ENCODE data around the gene CHPF. TPM values are rescaled to one million over a fixed set of nuclear protein-coding genes. Genes with fewer than 3 reads are reported as not detected.

CHPF gene
- total RNA-seq, 1 experiment from 2014 or later, result 228 TPM

DNA sequence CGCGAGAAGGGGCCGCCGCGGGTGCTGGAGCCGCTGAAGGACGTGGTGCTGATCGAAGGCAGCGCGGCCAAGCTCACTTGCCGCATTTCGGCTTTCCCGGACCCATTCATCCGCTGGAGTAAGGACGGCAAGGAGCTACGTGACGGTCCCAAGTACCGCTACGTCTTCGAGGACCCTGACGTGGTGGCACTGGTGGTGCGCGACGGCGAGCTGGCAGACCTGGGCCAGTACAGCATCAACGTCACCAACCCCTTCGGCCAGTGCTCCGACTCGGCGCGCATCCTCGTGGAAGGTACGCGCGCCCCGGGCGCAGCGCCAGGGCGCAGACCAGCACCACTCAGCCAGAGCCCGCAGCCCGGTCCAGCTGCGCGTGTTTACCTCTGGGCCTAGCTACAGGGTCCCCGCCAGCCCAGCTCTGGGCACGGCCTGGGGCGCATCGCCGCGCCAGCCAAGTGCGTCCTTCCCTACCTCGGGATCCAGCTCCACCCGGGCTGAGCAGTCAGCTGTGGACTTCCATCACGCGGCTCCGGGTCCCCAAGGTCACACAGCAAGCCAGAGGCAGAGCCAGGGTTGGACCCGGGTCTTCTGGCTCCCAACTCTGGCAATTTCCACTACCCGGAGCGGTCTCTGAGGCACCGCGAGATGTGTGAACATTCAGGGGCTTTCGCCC lies 46.6 kb downstream of the CHPF start:
- ATAC-seq, result no peak
- Histone ChIP-seq H3K36me3 (ENCODE audit: control insufficient read depth in 1 of 2, insufficient read depth in 2 of 2, low read length in 2 of 2) (no peaks in the 10 kb centered on the region), H4K20me1 (ENCODE audit: insufficient read depth) (no peaks in the 10 kb centered on the region), H3K9me3 (ENCODE audit: control insufficient read depth in 1 of 2, insufficient read depth in 1 of 2, low read depth in 1 of 2, low read length in 2 of 2) (no peaks in the 10 kb centered on the region), H3K27ac (ENCODE audit: low read depth, low read length) (peak overlapping the region; percentile 35; the same call in 1 of the 2 replicates), H3K27me3 (ENCODE audit: insufficient read depth, low read length) (no peaks in the 10 kb centered on the region), H3K79me2 (ENCODE audit: insufficient read depth, low read length) (peaks cover 14% of the 10 kb centered on the region), H3K4me1 (ENCODE audit: control insufficient read depth in 1 of 2, insufficient read depth in 2 of 2, low read length in 2 of 2) (peaks cover 24 to 47% of the 10 kb centered on the region in 2 experiments), H2AFZ (ENCODE audit: low read depth, low read length, poor library complexity, severe bottlenecking) (no peak overlapping the region), H3K9me2 (ENCODE audit: insufficient read depth) (no peaks in the 10 kb centered on the region), H3K4me2 (ENCODE audit: low read length) (peak overlapping the region; percentile 99), H3K9ac (ENCODE audit: low read length) (no peak overlapping the region), H3K4me3 (replicated peaks in 1 of 2; ENCODE audit: low read depth in 1 of 2, low read length in 2 of 2) (peak overlapping the region in 1 of 2 experiments; percentile 75; a peak in 2 of 4 replicates)
- no TSS peak for BruUV-seq (replicated peaks)
- intact Hi-C loops (cut with micrococcal nuclease), result no loop called here
- RAD21 ChIA-PET (ENCODE audit: low non-redundant PET in 1 of 2, low total read pairs in 2 of 2, uncharacterized antibody in 2 of 2, unreplicated experiment in 2 of 2), result no interaction called here
- TF ChIP-seq TCF7L2 (IDR thresholded peaks at IDR 0.05; ENCODE audit: borderline replicate concordance, extremely low read depth, insufficient read depth, insufficient read length), result no peak
- TF ChIP-seq CBX3 (IDR thresholded peaks at IDR 0.05; ENCODE audit: low read depth), result no peak
- TF ChIP-seq EZH2phosphoT487 (IDR thresholded peaks at IDR 0.05; ENCODE audit: borderline replicate concordance), result no peak
- no peak for TF ChIP-seq SIN3A (IDR thresholded peaks at IDR 0.05; ENCODE audit: low read depth)
- TF ChIP-seq, protein P1, sequence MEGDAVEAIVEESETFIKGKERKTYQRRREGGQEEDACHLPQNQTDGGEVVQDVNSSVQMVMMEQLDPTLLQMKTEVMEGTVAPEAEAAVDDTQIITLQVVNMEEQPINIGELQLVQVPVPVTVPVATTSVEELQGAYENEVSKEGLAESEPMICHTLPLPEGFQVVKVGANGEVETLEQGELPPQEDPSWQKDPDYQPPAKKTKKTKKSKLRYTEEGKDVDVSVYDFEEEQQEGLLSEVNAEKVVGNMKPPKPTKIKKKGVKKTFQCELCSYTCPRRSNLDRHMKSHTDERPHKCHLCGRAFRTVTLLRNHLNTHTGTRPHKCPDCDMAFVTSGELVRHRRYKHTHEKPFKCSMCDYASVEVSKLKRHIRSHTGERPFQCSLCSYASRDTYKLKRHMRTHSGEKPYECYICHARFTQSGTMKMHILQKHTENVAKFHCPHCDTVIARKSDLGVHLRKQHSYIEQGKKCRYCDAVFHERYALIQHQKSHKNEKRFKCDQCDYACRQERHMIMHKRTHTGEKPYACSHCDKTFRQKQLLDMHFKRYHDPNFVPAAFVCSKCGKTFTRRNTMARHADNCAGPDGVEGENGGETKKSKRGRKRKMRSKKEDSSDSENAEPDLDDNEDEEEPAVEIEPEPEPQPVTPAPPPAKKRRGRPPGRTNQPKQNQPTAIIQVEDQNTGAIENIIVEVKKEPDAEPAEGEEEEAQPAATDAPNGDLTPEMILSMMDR (IDR thresholded peaks at IDR 0.05 in 2 of 3, conservative IDR thresholded peaks at IDR 0.05 in 1 of 3; ENCODE audit: borderline replicate concordance in 1 of 3, insufficient read depth in 1 of 3, low read depth in 2 of 3, low read length in 2 of 3), result no peak
- no peak for TF ChIP-seq POLR2AphosphoS5 (IDR thresholded peaks at IDR 0.05; ENCODE audit: low read depth, low read length)
- TF ChIP-seq YY1 (IDR thresholded peaks at IDR 0.05; ENCODE audit: extremely low read depth, insufficient replicate concordance, low read depth, low read length), result no peak
- no peak for TF ChIP-seq ZNF274 (IDR thresholded peaks at IDR 0.05; ENCODE audit: low read depth, low read length)
- TF ChIP-seq, protein P2, sequence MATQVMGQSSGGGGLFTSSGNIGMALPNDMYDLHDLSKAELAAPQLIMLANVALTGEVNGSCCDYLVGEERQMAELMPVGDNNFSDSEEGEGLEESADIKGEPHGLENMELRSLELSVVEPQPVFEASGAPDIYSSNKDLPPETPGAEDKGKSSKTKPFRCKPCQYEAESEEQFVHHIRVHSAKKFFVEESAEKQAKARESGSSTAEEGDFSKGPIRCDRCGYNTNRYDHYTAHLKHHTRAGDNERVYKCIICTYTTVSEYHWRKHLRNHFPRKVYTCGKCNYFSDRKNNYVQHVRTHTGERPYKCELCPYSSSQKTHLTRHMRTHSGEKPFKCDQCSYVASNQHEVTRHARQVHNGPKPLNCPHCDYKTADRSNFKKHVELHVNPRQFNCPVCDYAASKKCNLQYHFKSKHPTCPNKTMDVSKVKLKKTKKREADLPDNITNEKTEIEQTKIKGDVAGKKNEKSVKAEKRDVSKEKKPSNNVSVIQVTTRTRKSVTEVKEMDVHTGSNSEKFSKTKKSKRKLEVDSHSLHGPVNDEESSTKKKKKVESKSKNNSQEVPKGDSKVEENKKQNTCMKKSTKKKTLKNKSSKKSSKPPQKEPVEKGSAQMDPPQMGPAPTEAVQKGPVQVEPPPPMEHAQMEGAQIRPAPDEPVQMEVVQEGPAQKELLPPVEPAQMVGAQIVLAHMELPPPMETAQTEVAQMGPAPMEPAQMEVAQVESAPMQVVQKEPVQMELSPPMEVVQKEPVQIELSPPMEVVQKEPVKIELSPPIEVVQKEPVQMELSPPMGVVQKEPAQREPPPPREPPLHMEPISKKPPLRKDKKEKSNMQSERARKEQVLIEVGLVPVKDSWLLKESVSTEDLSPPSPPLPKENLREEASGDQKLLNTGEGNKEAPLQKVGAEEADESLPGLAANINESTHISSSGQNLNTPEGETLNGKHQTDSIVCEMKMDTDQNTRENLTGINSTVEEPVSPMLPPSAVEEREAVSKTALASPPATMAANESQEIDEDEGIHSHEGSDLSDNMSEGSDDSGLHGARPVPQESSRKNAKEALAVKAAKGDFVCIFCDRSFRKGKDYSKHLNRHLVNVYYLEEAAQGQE (IDR thresholded peaks at IDR 0.05; ENCODE audit: low read depth), result no peak
- TF ChIP-seq RAD21 (IDR thresholded peaks at IDR 0.05; ENCODE audit: low read depth), result no peak
- TF ChIP-seq, protein P3, sequence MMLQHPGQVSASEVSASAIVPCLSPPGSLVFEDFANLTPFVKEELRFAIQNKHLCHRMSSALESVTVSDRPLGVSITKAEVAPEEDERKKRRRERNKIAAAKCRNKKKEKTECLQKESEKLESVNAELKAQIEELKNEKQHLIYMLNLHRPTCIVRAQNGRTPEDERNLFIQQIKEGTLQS (IDR thresholded peaks at IDR 0.05), result no peak
- DNase-seq (ENCODE audit: low read depth, low spot score), result no peak
- POLR2A ChIA-PET, result interaction anchor here (1.0 to 2.8 kb wide), 8 partner anchors 13 to 109 kb away, joined by 3 to 18 read pairs (median 6); partner anchors contain the start of gene DNPEP
- CTCF ChIA-PET, result interaction anchor here (1.0 to 5.2 kb wide), 6 partner anchors 11 to 44 kb away, joined by 5 to 103 read pairs (median 40); no protein-coding TSS in a partner anchor

Measured in HCT116 (cell line).